OCI-LY7 (cell line): Measurements from ENCODE around the gene PCDHB13.
"Not testable (repeated sequence)": the region's sequence is repeated elsewhere in the genome, so short reads cannot be mapped to it uniquely, and the experiment has no call there.

Source experiments
- CTCF ChIP-seq: fragments of 200-600 bp; sonication (generic); conservative IDR thresholded peaks from 2 replicates; pipeline ENCODE4 v1.5.1; 2014; ENCODE audit warnings: mild to moderate bottlenecking, antibody characterized with exemption, low read length, moderate library complexity, mixed read lengths
- EZH2phosphoT487 ChIP-seq: fragments of 200-600 bp; sonication (generic); IDR thresholded peaks from 2 replicates; pipeline ENCODE4 v1.6.1; 2018; ENCODE audit warnings: low read depth, borderline replicate concordance, mild to moderate bottlenecking, mixed run types, antibody characterized with exemption, low read length, moderate library complexity, mixed read lengths

- not testable (repeated sequence) for TF ChIP-seq EZH2phosphoT487, CTCF
These were observed 12.1 kb upstream of the PCDHB13 start for GRCh38 chr5:141201646-141202045.
